Measurements from ENCODE around the gene CD79A.
A peak's percentile ranks its signal among the peaks of the same experiment; 100 is the strongest.

DNA sequence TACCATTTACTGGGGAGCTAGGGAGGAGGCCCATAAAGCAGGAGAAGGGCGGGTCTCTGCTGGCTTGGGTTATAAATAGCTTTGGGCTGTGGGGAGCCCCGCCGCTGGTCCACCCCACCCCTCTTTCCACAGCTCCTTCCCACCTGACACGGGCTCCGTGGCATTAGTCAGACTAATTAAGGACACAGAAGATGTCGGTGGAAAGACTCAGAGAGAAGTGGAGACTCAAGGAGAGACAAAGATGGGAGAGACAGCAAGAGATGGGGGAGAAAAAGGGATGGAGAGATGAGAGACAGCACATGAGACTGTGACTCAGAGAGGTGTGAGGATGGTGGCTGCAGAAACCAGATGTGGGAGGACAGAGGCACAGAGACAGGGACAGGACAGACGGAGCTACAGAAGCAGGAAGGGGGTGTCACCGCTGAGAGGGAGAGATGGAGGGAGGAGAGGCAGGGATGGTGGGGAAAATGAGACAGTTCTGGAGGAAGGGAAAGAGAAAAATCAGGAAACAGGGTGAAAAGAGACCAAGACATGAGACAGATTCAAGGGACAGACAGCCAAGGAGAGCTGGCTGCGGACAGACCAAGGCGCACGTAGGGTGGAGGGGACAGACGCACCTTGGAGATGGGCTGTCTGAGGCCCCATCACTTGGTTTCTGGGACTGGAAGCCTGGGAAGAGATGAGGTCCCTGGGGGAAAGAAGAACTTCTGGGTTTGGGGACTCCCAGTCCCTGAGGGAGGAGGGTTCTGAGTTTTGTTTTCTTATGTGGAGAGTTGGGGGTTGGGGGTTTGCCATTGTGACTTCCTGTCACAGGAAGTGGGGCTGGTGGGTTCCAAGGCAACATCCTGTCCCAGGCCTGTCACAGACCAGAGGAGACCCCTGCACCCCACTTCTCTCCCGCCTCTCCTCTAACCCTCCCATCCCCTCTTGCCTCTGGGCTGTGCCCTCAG lies 10.0 kb downstream of the CD79A start:
- TF ChIP-seq POLR2A (IDR thresholded peaks at IDR 0.05; ENCODE audit: low read depth, low read length): no peak; the same call in 1 of the 2 replicates
- peak; percentile 26; the same call in 1 of the 2 replicates for TF ChIP-seq TAF1 (IDR thresholded peaks at IDR 0.05; ENCODE audit: borderline replicate concordance, low read depth, low read length)
- TF ChIP-seq POLR2AphosphoS5 (IDR thresholded peaks at IDR 0.05; ENCODE audit: low read depth, low read length): peak; percentile 62; the same call in 1 of the 2 replicates

Data from GM12892 (cell line).